Measurements from ENCODE around the gene C1orf53.

- TF ChIP-seq CTCF (IDR thresholded peaks at IDR 0.05) (no peak), POLR2AphosphoS5 (IDR thresholded peaks at IDR 0.05) (no peak)
These were observed 48.7 kb downstream of the C1orf53 start for GRCh38 chr1:197951089-197951488.
